Sigmoid colon (tissue), 4 donors: ENCODE measurements around the gene FBXL7.

ENCODE experiments used
- CTCF ChIP-seq, 4 experiments: fragments of 450-650 bp in 3 of 4; fragments of 200-600 bp in 1 of 4; IDR thresholded peaks; one replicate each; pipeline ENCODE4 v1.5.1; 2016 to 2019; ENCODE audit warnings: antibody characterized with exemption in 4 of 4, mild to moderate bottlenecking in 3 of 4, moderate library complexity in 2 of 4
- EP300 ChIP-seq, 4 donors: sonication (generic); formaldehyde crosslinking; IDR thresholded peaks; one replicate each; pipeline ENCODE4 v1.6.1; 2017; ENCODE audit warnings: antibody characterized with exemption in 4 of 4

GRCh38 chr5:15940905-15941304 is 440.9 kb downstream of the FBXL7 start:
- TF ChIP-seq CTCF (IDR thresholded peaks at IDR 0.05) (no peak), EP300 (IDR thresholded peaks at IDR 0.05) (no peak)
